WTC11 (cell line): ENCODE results near the gene GRIN3B.

ENCODE experiments used
- CBFB ChIP-seq: sonication (generic); formaldehyde crosslinking; IDR thresholded peaks from 2 replicates; pipeline ENCODE4 v1.8.1; 2022; ENCODE audit warnings: mild to moderate bottlenecking, low read depth, missing genetic modification reagents
- CREB1 ChIP-seq: sonication (generic); formaldehyde crosslinking; IDR thresholded peaks from 2 replicates; pipeline ENCODE4 v1.8.0; 2023; ENCODE audit warnings: mild to moderate bottlenecking, missing genetic modification reagents
- ELF4 ChIP-seq: sonication (generic); formaldehyde crosslinking; IDR thresholded peaks from 2 replicates; pipeline ENCODE4 v1.8.1; 2022; ENCODE audit warnings: low read depth, mild to moderate bottlenecking, moderate library complexity, missing genetic modification reagents
- JUN ChIP-seq: sonication (generic); formaldehyde crosslinking; IDR thresholded peaks from 2 replicates; pipeline ENCODE4 v1.8.0; 2023; ENCODE audit warnings: mild to moderate bottlenecking, missing genetic modification reagents
- SP1 ChIP-seq: sonication (generic); formaldehyde crosslinking; conservative IDR thresholded peaks from 2 replicates; pipeline ENCODE4 v1.8.1; 2022; ENCODE audit warnings: missing genetic modification reagents
- TF ChIP-seq, protein P1 (sequence below): sonication (generic); formaldehyde crosslinking; IDR thresholded peaks from 2 replicates; pipeline ENCODE4 v1.8.0; 2023; ENCODE audit warnings: mild to moderate bottlenecking, missing genetic modification reagents
- TF ChIP-seq, protein P2 (sequence below): sonication (generic); formaldehyde crosslinking; conservative IDR thresholded peaks from 2 replicates; pipeline ENCODE4 v1.8.1; 2022; ENCODE audit warnings: mild to moderate bottlenecking, missing genetic modification reagents
- TF ChIP-seq, protein P3 (sequence below): fragments of 200-600 bp; IDR thresholded peaks from 2 replicates; pipeline ENCODE4 v1.8.0; 2022; ENCODE audit warnings: antibody characterized with exemption
- TF ChIP-seq, protein P4 (sequence below): sonication (generic); formaldehyde crosslinking; IDR thresholded peaks from 2 replicates; pipeline ENCODE4 v1.8.1; 2023; ENCODE audit warnings: mild to moderate bottlenecking, missing genetic modification reagents
- TF ChIP-seq, protein P5 (sequence below): sonication (generic); formaldehyde crosslinking; IDR thresholded peaks from 2 replicates; pipeline ENCODE4 v1.8.0; 2023; ENCODE audit warnings: missing genetic modification reagents
- TF ChIP-seq, protein P6 (sequence below): fragments of 250-450 bp; sonication (Bioruptor Pico); IDR thresholded peaks from 2 replicates; pipeline ENCODE4 v1.8.0; 2021; ENCODE audit warnings: mild to moderate bottlenecking
- TF ChIP-seq, protein P7 (sequence below): sonication (generic); formaldehyde crosslinking; IDR thresholded peaks from 2 replicates; pipeline ENCODE4 v1.8.1; 2023; ENCODE audit warnings: mild to moderate bottlenecking, missing genetic modification reagents, moderate library complexity

DNA sequence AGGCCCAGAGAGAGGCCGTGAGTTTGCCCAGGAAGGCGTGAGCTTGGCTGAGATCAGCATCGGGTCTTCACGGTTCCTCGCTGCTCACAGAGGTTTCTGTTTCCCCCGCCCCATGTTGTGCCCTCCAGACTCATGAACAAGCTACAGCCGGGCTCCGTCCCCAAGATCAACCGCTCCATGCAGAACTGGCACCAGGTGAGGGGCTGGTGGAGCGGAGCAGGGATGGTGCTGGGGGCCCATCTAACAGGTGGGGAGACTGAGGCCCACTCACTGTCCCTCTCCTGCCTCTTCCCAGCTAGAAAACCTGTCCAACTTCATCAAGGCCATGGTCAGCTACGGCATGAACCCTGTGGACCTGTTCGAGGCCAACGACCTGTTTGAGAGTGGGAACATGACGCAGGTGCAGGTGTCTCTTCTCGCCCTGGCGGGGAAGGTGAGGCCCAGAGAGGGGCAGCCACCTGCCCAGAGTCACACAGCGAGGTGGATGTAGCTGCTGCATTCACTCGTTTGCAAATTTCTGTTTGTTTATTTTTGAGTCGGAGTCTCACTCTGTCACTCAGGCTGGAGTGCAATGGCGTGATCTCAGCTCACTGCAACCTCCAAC lies 32.1 kb downstream of the GRIN3B start:
- TF ChIP-seq ELF4 (CRISPR knock-in tag) (no peak), JUN (no peak), SP1 (no peak), CREB1 (CRISPR knock-in tag) (no peak), CBFB (CRISPR knock-in tag) (no peak)
- TF ChIP-seq, protein P1, sequence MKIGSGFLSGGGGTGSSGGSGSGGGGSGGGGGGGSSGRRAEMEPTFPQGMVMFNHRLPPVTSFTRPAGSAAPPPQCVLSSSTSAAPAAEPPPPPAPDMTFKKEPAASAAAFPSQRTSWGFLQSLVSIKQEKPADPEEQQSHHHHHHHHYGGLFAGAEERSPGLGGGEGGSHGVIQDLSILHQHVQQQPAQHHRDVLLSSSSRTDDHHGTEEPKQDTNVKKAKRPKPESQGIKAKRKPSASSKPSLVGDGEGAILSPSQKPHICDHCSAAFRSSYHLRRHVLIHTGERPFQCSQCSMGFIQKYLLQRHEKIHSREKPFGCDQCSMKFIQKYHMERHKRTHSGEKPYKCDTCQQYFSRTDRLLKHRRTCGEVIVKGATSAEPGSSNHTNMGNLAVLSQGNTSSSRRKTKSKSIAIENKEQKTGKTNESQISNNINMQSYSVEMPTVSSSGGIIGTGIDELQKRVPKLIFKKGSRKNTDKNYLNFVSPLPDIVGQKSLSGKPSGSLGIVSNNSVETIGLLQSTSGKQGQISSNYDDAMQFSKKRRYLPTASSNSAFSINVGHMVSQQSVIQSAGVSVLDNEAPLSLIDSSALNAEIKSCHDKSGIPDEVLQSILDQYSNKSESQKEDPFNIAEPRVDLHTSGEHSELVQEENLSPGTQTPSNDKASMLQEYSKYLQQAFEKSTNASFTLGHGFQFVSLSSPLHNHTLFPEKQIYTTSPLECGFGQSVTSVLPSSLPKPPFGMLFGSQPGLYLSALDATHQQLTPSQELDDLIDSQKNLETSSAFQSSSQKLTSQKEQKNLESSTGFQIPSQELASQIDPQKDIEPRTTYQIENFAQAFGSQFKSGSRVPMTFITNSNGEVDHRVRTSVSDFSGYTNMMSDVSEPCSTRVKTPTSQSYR = no peak
- TF ChIP-seq, protein P2, sequence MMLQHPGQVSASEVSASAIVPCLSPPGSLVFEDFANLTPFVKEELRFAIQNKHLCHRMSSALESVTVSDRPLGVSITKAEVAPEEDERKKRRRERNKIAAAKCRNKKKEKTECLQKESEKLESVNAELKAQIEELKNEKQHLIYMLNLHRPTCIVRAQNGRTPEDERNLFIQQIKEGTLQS = no peak
- TF ChIP-seq, protein P3, sequence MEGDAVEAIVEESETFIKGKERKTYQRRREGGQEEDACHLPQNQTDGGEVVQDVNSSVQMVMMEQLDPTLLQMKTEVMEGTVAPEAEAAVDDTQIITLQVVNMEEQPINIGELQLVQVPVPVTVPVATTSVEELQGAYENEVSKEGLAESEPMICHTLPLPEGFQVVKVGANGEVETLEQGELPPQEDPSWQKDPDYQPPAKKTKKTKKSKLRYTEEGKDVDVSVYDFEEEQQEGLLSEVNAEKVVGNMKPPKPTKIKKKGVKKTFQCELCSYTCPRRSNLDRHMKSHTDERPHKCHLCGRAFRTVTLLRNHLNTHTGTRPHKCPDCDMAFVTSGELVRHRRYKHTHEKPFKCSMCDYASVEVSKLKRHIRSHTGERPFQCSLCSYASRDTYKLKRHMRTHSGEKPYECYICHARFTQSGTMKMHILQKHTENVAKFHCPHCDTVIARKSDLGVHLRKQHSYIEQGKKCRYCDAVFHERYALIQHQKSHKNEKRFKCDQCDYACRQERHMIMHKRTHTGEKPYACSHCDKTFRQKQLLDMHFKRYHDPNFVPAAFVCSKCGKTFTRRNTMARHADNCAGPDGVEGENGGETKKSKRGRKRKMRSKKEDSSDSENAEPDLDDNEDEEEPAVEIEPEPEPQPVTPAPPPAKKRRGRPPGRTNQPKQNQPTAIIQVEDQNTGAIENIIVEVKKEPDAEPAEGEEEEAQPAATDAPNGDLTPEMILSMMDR = no peak
- TF ChIP-seq, protein P4, sequence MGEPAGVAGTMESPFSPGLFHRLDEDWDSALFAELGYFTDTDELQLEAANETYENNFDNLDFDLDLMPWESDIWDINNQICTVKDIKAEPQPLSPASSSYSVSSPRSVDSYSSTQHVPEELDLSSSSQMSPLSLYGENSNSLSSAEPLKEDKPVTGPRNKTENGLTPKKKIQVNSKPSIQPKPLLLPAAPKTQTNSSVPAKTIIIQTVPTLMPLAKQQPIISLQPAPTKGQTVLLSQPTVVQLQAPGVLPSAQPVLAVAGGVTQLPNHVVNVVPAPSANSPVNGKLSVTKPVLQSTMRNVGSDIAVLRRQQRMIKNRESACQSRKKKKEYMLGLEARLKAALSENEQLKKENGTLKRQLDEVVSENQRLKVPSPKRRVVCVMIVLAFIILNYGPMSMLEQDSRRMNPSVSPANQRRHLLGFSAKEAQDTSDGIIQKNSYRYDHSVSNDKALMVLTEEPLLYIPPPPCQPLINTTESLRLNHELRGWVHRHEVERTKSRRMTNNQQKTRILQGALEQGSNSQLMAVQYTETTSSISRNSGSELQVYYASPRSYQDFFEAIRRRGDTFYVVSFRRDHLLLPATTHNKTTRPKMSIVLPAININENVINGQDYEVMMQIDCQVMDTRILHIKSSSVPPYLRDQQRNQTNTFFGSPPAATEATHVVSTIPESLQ (CRISPR knock-in tag) = no peak
- TF ChIP-seq, protein P5, sequence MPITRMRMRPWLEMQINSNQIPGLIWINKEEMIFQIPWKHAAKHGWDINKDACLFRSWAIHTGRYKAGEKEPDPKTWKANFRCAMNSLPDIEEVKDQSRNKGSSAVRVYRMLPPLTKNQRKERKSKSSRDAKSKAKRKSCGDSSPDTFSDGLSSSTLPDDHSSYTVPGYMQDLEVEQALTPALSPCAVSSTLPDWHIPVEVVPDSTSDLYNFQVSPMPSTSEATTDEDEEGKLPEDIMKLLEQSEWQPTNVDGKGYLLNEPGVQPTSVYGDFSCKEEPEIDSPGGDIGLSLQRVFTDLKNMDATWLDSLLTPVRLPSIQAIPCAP (CRISPR knock-in tag) = no peak
- TF ChIP-seq, protein P6, sequence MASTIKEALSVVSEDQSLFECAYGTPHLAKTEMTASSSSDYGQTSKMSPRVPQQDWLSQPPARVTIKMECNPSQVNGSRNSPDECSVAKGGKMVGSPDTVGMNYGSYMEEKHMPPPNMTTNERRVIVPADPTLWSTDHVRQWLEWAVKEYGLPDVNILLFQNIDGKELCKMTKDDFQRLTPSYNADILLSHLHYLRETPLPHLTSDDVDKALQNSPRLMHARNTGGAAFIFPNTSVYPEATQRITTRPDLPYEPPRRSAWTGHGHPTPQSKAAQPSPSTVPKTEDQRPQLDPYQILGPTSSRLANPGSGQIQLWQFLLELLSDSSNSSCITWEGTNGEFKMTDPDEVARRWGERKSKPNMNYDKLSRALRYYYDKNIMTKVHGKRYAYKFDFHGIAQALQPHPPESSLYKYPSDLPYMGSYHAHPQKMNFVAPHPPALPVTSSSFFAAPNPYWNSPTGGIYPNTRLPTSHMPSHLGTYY = no peak
- TF ChIP-seq, protein P7, sequence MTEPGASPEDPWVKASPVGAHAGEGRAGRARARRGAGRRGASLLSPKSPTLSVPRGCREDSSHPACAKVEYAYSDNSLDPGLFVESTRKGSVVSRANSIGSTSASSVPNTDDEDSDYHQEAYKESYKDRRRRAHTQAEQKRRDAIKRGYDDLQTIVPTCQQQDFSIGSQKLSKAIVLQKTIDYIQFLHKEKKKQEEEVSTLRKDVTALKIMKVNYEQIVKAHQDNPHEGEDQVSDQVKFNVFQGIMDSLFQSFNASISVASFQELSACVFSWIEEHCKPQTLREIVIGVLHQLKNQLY = no peak
